LNCaP clone FGC (cell line): Measurements from ENCODE around the gene FGF4.

Source experiments
- DNase-seq: peaks from one replicate; pipeline ENCODE4 v3.0.0-alpha.2; 2011; ENCODE audit warnings: low read depth
- H3K4me3 ChIP-seq: 2 replicates; pipeline ENCODE4 v1.5.1; 2011; ENCODE audit warnings: mild to moderate bottlenecking, low read depth, low read length, control low read depth
- CTCF ChIP-seq: IDR thresholded peaks from 2 replicates; pipeline ENCODE4 v1.5.1; 2012; ENCODE audit warnings: mild to moderate bottlenecking; ENCODE audit not compliant: control insufficient read depth, insufficient read depth; ENCODE audit errors: extremely low read depth

The FGF4 gene

GRCh38 chr11:69814411-69814810 is 39.3 kb upstream of the FGF4 start:
- no peak for DNase-seq
- no peak overlapping the region for H3K4me3 ChIP-seq
- no peak for TF ChIP-seq CTCF

- TF ChIP-seq CTCF, result no peak
- DNase-seq, result no peak
- no peak overlapping the region for H3K4me3 ChIP-seq
These were observed 38.7 kb upstream of the FGF4 start for GRCh38 chr11:69813839-69814238.

GRCh38 chr11:69812946-69813345 is 37.8 kb upstream of the FGF4 start:
- DNase-seq, result no peak
- TF ChIP-seq CTCF, result no peak

GRCh38 chr11:69812256-69812655 is 37.1 kb upstream of the FGF4 start:
- H3K4me3 ChIP-seq, result no peak overlapping the region
- DNase-seq, result no peak
- no peak for TF ChIP-seq CTCF

More at GRCh38 chr11:69812946-69813345, 37.8 kb upstream of the FGF4 start:
- H3K4me3 ChIP-seq, result no peak overlapping the region

GRCh38 chr11:69811431-69811830 is 36.3 kb upstream of the FGF4 start:
- no peak for TF ChIP-seq CTCF
- H3K4me3 ChIP-seq, result no peak overlapping the region
- no peak for DNase-seq

GRCh38 chr11:69810289-69811118 is 35.4 kb upstream of the FGF4 start:
- no peak for DNase-seq
- TF ChIP-seq CTCF, result no peak
- no peak overlapping the region for H3K4me3 ChIP-seq

- no peak for TF ChIP-seq CTCF
- DNase-seq, result no peak
- H3K4me3 ChIP-seq, result no peak overlapping the region
These were observed 33.5 kb upstream of the FGF4 start for GRCh38 chr11:69808667-69809086.
